ENCODE results near the gene ITPRIP.

Gene ITPRIP

GRCh38 chr10:104325436-104326435 is 12.5 kb downstream of the ITPRIP start:
- no peak for DNase-seq (ENCODE audit: low read depth)

DNA sequence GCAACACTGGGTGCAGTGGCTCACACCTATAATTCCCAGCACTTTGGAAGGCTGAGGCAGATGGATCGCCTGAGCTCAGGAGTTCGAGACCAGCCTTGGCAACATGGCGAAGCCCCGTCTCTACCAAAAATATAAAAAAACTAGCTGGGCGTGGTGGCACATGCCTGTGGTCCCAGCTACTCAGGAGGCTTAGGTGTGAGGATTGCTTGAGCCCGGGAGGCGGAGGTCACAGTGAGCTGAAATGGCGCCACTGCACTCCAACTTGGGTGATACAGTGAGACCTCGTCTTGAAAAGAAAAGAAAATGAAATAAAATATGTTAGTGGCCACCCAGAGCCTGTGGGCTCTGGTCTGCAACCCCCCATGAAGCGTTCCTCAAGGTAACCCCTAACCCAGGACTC is 13.3 kb downstream of the ITPRIP start:
- DNase-seq (ENCODE audit: low read depth), result no peak

DNA sequence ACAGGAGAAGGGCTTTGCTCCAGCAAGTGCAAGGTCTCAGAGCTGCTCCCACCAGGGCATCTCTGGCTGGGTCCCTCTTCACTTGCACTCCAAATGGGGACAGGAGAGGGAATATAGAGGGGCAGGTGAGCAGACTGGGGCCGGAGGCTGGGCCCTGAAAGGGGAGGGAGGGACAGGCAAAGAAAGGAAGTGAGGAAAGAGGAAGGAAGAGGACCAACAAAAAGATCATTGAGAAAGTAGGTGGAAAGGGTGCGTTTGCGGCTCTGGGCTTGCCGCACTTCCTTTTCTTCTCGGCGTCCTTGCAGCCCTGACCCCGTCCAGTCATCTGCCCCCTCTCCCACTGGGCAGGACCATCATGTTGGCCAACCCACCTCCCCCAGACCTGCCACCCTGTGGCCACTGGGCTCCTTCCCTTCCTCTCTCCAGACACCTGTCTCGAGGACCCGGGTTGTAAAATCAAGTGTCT is 14.0 kb downstream of the ITPRIP start:
- no peak for DNase-seq (ENCODE audit: low read depth)

GRCh38 chr10:104323760-104324201 is 14.5 kb downstream of the ITPRIP start:
- DNase-seq (ENCODE audit: low read depth), result no peak

DNA sequence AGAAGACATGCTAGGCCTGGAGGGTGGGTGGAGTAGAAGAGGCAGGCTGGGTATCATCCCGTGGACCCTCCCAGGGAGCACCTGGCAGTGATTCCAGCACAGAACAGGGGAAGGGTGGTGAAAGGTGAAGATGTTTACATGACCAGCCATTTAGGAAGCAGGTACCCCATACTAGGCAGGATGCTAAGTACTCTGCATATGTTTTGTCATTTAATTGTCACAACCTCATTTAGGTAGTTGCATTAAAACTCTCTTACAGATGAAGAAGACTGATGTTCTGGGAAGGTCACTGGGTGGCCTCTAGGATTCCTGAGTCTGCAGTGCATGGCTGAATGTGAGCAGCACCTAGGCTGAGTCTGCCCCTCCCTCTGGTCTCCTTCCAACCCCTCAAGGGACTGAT is 15.2 kb downstream of the ITPRIP start:
- no peak for DNase-seq (ENCODE audit: low read depth)

DNA sequence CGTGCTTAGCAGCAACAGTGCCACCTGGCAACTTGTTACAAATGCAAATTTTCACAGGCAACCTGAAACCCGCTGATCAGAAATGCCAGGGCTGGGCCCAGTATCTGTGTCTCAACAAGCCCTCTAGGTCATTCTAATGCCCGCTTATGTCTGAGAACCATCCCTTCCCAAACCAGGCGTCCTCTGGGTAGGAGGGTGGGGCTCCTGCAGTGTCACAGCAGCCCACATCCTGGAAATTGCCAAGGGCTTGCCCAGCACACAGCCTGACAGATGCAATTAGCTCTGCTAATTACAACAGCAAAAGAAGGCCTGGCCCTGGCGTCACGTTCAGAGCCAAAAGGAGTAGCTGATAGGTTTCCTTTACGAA is 15.9 kb downstream of the ITPRIP start:
- no peak for DNase-seq (ENCODE audit: low read depth)

GRCh38 chr10:104321725-104322415 is 16.4 kb downstream of the ITPRIP start:
- DNase-seq (ENCODE audit: low read depth), result no peak

- DNase-seq (ENCODE audit: low read depth), result no peak
Observed at GRCh38 chr10:104321226-104321625, 17.0 kb downstream of the ITPRIP start.

GRCh38 chr10:104318810-104319741 is 19.2 kb downstream of the ITPRIP start:
- DNase-seq (ENCODE audit: low read depth), result no peak

DNA sequence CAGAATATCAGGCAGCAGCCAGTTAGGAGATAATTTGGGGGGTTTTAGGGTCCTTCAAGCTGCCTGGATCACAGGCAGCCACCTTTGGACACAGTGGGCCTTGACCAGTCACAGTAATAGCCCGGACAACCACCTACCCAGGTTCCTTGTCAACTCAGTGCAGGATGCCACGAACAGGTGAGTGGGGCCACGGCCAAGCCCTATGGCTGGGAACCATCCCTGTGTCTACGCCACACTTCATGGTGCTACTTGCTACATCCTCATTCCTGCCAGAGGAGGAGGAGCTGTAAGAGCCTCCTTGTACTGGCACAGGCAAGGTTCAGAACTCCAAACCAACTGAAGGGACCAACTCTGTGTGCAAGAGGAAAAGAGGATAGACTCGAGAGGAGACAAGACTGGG is 19.9 kb downstream of the ITPRIP start:
- DNase-seq (ENCODE audit: low read depth), result no peak

DNA sequence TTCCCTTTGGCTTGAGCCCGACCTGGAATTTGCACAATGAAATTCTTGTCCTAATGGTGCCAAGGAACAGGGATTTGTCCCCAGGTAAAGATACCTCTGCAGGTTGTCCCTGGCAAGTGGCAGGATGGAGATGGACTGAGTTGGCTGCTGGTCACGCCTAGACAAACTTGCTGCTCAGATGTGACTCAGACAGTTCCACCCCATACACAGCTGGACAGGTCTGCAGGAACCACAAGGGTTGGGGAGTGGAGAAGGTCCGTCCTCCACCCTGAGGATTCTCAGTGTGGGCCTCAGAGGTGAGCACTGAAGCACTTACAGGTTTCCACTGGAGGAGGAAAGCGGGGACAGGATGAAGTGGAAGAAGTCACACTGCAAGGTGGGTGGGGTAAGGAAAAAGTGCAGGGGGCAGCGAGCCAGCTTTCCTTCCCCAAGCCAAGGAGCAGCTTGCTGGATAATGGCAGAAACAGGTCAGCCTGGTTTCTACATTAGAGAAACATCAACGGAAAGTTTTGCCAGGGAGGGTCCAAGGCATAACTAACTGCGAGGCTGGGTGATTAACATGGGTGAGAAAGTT is 20.5 kb downstream of the ITPRIP start:
- DNase-seq (ENCODE audit: low read depth), result no peak

DNA sequence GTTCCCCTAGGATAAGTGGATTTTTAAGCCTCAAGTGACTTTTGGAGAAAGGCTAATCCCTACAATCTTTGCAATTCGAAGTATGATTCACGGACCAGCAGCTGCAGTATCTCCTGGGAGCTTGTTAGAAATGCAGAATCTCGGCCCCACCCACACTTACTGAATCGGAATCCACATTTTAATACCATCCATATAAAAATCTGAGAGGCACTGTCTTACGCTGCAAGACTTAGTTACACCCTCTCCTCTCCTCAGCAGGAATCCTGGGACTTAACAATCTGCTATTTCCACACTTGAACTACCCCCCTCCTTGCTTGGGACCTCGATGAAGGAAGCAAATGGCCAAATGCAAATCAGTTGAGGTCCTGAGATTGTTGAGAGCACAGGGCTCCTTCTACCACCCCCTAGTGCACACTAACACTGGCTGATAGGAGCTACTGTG is 21.0 kb downstream of the ITPRIP start:
- no peak for DNase-seq (ENCODE audit: low read depth)

GRCh38 chr10:104316321-104317099 is 21.8 kb downstream of the ITPRIP start:
- no peak for DNase-seq (ENCODE audit: low read depth)

DNA sequence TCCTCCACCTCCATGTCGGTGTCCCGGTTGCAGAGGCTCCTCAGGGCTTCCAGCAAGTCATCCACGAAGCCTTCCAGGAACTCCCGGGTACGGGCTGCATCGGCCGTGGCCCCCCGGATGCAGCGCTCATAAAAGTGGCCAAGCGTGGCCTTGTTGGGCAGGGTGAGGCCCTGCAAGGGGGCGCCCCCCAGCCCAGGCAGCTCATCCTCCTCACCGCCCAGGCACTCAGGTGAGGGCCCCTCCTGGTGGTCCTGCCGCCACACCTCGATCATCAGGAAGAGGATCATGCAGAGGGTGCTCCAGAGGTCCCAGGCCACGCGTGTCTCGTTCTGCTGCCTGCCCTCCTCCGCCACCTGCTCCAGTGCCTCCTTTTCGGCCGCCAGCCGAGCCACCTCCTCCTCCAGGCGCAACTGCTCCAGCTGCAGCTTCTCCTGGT is 22.8 kb downstream of the ITPRIP start:
- no peak for DNase-seq (ENCODE audit: low read depth)

DNA sequence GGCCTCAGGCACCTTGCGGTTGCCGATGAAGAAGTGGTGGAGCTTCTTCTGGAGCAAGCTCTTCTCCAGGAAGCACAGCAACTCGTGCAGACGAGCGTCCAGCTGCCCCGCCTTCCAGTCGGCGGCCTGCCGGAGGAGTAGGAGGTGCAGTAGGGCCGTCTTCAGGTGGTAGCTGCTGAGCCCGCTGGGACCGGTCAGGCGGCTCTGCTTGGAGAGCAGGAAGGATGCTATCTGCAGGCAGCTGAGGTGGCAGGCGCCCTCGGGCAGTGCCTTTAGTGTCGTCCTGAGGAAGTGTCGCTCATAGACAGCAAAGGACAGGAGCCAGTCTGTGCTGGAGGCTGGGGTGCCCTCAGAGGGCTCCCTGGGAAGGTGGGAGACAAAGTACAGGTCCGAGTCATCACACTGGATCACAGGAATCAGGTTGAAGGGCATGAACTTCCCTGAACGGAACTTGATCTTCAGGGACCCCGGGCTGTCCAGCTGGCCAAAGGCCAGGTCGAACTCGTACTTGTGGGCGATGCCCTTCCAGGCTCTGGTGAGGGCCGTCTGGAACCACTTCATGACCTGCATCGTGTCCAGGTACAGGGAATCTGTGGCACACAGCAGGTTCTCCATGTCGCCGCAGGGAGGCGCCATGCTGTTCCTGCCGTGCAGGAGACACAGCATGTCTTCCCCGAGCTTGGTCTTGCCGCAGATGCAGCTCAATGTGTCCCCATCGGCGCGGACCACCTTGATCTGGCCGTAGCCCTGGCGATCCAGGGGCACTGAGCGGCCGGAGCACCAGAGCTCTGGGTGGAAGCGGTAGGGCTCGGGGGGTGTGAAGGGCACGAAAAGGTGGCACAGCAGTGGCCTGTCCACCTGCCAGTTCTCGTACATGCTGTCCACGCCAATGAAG is 23.4 kb downstream of the ITPRIP start:
- DNase-seq (ENCODE audit: low read depth), result no peak

- DNase-seq (ENCODE audit: low read depth), result no peak
Observed at GRCh38 chr10:104311184-104311720, 27.0 kb downstream of the ITPRIP start.

- no peak for DNase-seq (ENCODE audit: low read depth)
Observed at GRCh38 chr10:104309980-104310978, 28.0 kb downstream of the ITPRIP start.

GRCh38 chr10:104308439-104308903 is 29.8 kb downstream of the ITPRIP start:
- no peak for DNase-seq (ENCODE audit: low read depth)
